Activated T-helper 1 cell treated with anti-CD3 and anti-CD28 coated beads, Interleukin-12 subunit alpha, Interleukin-12 subunit beta, Interleukin-2, Interleukin-4 antibody, amounts not matched to agents 30 ng/mL and 10 ng/mL and 1 ng/mL, durations not matched to agents 14 hours and 24 hours and 36 hours (primary cell): ENCODE data around the gene SH2D5. TPM values are rescaled to one million over a fixed set of nuclear protein-coding genes. Genes with fewer than 3 reads are reported as not detected.

Experiments
- DNase-seq: peaks from one replicate; pipeline ENCODE4 v3.0.0; 2021; ENCODE audit warnings: low spot score
- H3K27ac Mint-ChIP-seq: one replicate; pipeline ENCODE4 v1.8.0; 2021; ENCODE audit warnings: mild to moderate bottlenecking, mixed read lengths
- H3K27me3 Mint-ChIP-seq: one replicate; pipeline ENCODE4 v1.8.0; 2022; ENCODE audit warnings: mild to moderate bottlenecking, moderate library complexity, mixed read lengths; ENCODE audit not compliant: insufficient read depth
- H3K36me3 Mint-ChIP-seq: one replicate; pipeline ENCODE4 v1.8.0; 2021; ENCODE audit warnings: low read depth, mixed read lengths
- H3K4me1 Mint-ChIP-seq: one replicate; pipeline ENCODE4 v1.8.0; 2021; ENCODE audit warnings: low read depth, mixed read lengths
- H3K4me3 Mint-ChIP-seq: one replicate; pipeline ENCODE4 v1.8.0; 2021; ENCODE audit warnings: mild to moderate bottlenecking, moderate library complexity, mixed read lengths
- H3K9me3 Mint-ChIP-seq: one replicate; pipeline ENCODE4 v1.8.0; 2021; ENCODE audit warnings: mixed read lengths
- intact Hi-C: fragments of 100-400 bp; cut with micrococcal nuclease; formaldehyde crosslinking; loops from one replicate; pipeline ENCODE4 v1.15.1; 2024
- total RNA-seq: library from RNA; stranded (reverse); gene quantifications from 2 replicates; pipeline ENCODE4 v1.2.3, GENCODE V29; 2022

Gene SH2D5
- total RNA-seq, 1 donor from 2014 or later = 0.08 TPM

- intact Hi-C loops = loop anchor here (1.0 to 2.0 kb wide), 5 partner anchors 37 to 611 kb away; partner anchors contain the start of genes DDOST and MUL1
- H3K4me1 Mint-ChIP-seq = peaks cover 17% of the 10 kb centered on the region
- H3K27me3 Mint-ChIP-seq = peaks cover 29% of the 10 kb centered on the region
- peaks cover 20% of the 10 kb centered on the region for H3K36me3 Mint-ChIP-seq
- H3K4me3 Mint-ChIP-seq = peak overlapping the region; percentile 86
- no peak for DNase-seq
- H3K27ac Mint-ChIP-seq = peak overlapping the region; percentile 55
- H3K9me3 Mint-ChIP-seq = no peaks in the 10 kb centered on the region
These were observed 965 bp upstream of the SH2D5 start for GRCh38 chr1:20733360-20733975.

- Mint-ChIP-seq H3K9me3 (no peaks in the 10 kb centered on the region), H3K4me3 (peak overlapping the region; percentile 86), H3K36me3 (peaks cover 8% of the 10 kb centered on the region), H3K4me1 (peaks cover 17% of the 10 kb centered on the region), H3K27me3 (peaks cover 29% of the 10 kb centered on the region), H3K27ac (peak overlapping the region; percentile 67)
- intact Hi-C loops = loop anchor here (2.0 kb wide), 3 partner anchors 71 to 613 kb away; partner anchors contain the start of genes DDOST and MUL1
- DNase-seq = peak; percentile 41
These were observed 374 bp downstream of the SH2D5 start for GRCh38 chr1:20732071-20732587.

- H3K27me3 Mint-ChIP-seq = peaks cover 29% of the 10 kb centered on the region
- no peak for DNase-seq
- intact Hi-C loops = no loop called here
- H3K4me1 Mint-ChIP-seq = peaks cover 17% of the 10 kb centered on the region
- H3K36me3 Mint-ChIP-seq = peaks cover 7% of the 10 kb centered on the region
- no peak overlapping the region for H3K27ac Mint-ChIP-seq
- H3K9me3 Mint-ChIP-seq = no peaks in the 10 kb centered on the region
- H3K4me3 Mint-ChIP-seq = peak overlapping the region; percentile 78
These were observed 1.2 kb downstream of the SH2D5 start for GRCh38 chr1:20731057-20731991.

DNA sequence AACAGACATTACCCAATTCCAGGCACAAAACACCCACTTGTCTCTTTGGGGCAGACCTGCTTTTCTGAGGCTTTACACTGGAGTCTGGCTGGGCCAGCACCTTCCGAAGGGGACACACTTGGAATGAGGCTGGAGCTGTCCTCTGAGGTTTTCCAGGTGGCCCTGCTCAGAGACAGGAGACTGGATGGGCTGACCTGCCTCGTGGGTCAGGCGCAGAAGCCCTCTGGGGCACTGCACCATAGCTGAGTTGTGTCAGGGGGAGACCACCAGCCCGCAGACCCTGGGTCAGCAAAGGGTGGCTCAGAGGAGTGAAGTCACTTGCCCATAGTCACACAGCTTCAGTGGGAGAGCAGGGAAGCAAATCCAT is 1.8 kb downstream of the SH2D5 start:
- Mint-ChIP-seq H3K27me3 (peaks cover 29% of the 10 kb centered on the region), H3K9me3 (no peaks in the 10 kb centered on the region), H3K4me3 (peak overlapping the region; percentile 78), H3K27ac (no peak overlapping the region), H3K4me1 (peaks cover 17% of the 10 kb centered on the region), H3K36me3 (peaks cover 2% of the 10 kb centered on the region)
- intact Hi-C loops = no loop called here
- DNase-seq = no peak

DNA sequence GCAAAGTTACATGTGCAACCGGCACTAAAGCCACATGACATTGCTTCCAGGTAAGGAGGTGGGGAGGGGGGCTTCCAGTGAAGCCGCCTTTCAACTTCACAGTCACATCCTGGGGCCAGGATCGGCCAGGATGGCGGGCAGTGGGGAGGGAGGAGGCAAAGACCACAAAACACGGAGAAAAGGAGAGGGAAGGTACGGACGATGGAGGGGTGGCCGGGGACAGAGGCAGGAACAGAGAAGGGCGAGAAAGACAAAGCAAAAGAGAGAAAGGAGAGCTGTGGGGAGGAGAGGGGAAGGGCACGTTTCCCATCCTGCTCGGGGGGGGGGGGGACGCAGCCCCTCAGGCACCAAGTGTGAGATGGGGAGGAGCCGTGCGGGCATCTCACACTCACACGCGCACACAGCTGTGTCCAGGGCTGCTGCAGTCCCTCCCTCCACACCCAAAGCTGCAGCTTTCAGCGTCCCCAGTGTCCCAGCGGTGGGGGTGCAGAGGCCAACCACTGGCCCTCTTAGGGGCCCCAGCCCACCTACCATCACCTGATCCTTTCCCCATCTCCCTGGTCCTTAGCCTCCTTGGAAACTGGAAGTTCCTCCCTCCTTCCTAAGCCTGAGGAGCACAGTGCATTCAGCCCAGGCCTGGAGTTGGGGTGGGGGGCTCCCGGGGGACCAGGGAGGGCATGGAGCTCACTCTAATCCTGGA is 2.4 kb downstream of the SH2D5 start:
- Mint-ChIP-seq H3K36me3 (no peaks in the 10 kb centered on the region), H3K4me3 (peak overlapping the region; percentile 17), H3K9me3 (no peaks in the 10 kb centered on the region), H3K4me1 (peaks cover 17% of the 10 kb centered on the region), H3K27ac (no peak overlapping the region), H3K27me3 (peaks cover 29% of the 10 kb centered on the region)
- intact Hi-C loops = no loop called here
- DNase-seq = no peak

GRCh38 chr1:20729155-20729931 is 3.2 kb downstream of the SH2D5 start:
- peak overlapping the region; percentile 17 for H3K4me3 Mint-ChIP-seq
- intact Hi-C loops = no loop called here

DNA sequence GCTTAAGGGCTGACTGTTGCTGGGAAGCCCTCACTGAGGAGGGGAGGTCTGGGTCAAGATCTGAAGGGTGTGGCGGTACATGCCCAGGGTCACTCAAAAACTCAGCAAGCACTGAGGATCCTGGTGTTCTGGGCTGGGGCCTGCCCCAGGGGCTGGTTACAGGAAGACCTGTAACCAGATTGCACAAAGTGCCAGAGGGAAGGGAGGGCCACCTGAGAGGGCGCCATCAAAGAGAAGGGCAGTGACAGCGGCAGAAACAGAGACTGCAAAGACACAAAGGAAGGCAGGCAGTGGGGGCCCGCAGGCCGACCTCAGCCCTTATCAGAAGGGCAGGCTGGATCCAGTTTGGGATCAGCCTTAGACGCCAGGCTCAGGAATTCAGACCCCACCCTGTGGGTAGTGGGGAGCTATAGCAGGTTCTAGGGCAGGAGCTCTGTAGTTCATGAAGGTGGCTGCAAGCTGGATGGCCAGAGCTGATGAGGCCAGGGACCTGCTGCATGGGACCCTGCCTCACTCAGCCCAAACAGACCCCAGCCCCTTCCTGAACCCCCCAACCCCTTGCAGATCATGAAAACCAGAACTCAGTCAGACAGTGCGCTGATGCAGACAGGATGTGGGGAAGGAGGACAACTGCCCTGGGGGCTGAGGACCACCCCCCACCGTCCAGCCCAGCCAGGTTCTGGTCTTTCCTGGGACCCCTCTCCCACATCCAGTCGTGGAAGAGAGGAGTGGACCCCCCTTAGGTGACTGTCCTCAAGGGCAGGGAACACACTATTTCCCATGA is 3.9 kb downstream of the SH2D5 start:
- Mint-ChIP-seq H3K27me3 (peaks cover 27% of the 10 kb centered on the region), H3K4me3 (no peak overlapping the region), H3K27ac (no peak overlapping the region), H3K36me3 (no peaks in the 10 kb centered on the region), H3K4me1 (peaks cover 17% of the 10 kb centered on the region), H3K9me3 (no peaks in the 10 kb centered on the region)
- intact Hi-C loops = no loop called here
- no peak for DNase-seq

More at GRCh38 chr1:20729155-20729931, 3.2 kb downstream of the SH2D5 start:
- Mint-ChIP-seq H3K36me3 (no peaks in the 10 kb centered on the region), H3K27ac (no peak overlapping the region), H3K9me3 (no peaks in the 10 kb centered on the region), H3K27me3 (peaks cover 29% of the 10 kb centered on the region), H3K4me1 (peaks cover 17% of the 10 kb centered on the region)
- no peak for DNase-seq

GRCh38 chr1:20727746-20728316 is 4.7 kb downstream of the SH2D5 start:
- no peaks in the 10 kb centered on the region for H3K36me3 Mint-ChIP-seq
- intact Hi-C loops = no loop called here
- peaks cover 11% of the 10 kb centered on the region for H3K4me1 Mint-ChIP-seq
- peaks cover 23% of the 10 kb centered on the region for H3K27me3 Mint-ChIP-seq
- H3K9me3 Mint-ChIP-seq = no peaks in the 10 kb centered on the region
- H3K27ac Mint-ChIP-seq = no peak overlapping the region
- H3K4me3 Mint-ChIP-seq = no peak overlapping the region
- DNase-seq = no peak

DNA sequence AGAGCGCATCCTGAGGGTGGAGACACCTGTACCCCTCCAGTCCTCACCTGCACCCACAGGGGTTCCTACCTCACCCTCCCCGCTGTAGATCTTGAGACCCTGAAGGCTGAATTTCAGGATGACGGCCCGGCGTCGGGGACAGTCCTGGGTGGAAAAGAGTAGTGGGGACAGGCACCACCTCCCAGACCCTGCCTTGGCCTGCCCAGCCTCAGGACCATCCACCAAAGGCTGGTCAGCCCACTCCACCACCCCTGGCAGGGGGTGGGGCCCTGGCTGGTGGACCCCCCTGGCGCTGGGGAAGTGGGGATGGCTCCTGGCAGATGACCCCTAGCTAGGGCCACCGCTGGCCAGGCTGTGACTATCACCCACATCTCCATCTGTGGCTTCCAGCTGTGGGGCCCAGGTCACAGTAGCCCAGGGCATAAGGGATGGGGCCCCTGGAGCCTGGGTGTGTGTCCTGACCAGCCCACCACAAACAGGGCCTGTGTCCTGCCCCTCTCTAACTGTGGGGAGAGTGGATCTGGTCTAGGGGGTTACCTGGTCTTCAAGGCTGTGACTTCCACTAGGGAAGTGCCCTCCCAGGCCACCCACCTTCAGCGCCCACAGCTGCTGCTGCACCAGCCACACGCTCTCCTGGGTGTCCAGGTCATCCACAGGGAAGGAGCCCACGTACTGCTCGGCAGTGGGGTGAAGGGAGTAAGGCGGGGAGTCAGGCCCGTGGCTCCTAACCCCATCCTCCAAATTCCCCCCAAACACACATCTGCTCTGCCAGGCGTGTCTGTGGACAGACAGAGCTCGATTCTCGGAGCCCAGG is 5.4 kb downstream of the SH2D5 start:
- Mint-ChIP-seq H3K4me3 (no peak overlapping the region), H3K27ac (no peak overlapping the region), H3K27me3 (peaks cover 23% of the 10 kb centered on the region), H3K4me1 (peaks cover 5% of the 10 kb centered on the region), H3K9me3 (no peaks in the 10 kb centered on the region), H3K36me3 (no peaks in the 10 kb centered on the region)
- DNase-seq = no peak
- intact Hi-C loops = no loop called here

GRCh38 chr1:20726118-20726911 is 6.2 kb downstream of the SH2D5 start:
- peaks cover 21% of the 10 kb centered on the region for H3K27me3 Mint-ChIP-seq
- no peaks in the 10 kb centered on the region for H3K36me3 Mint-ChIP-seq
- no peak overlapping the region for H3K27ac Mint-ChIP-seq
- no peaks in the 10 kb centered on the region for H3K9me3 Mint-ChIP-seq
- H3K4me3 Mint-ChIP-seq = no peak overlapping the region
- no peak for DNase-seq
- peaks cover 5% of the 10 kb centered on the region for H3K4me1 Mint-ChIP-seq
- intact Hi-C loops = no loop called here
